Rectal smooth muscle tissue (tissue), 1 donor: Measurements from ENCODE around the gene SORT1.
"Not testable (repeated sequence)": the region's sequence is repeated elsewhere in the genome, so short reads cannot be mapped to it uniquely, and the experiment has no call there.

ENCODE experiments used
- H3K27ac ChIP-seq: one replicate; pipeline ENCODE4 v1.7.0; 2013; ENCODE audit warnings: low read depth, low read length, inconsistent platforms
- H3K27me3 ChIP-seq: one replicate; pipeline ENCODE4 v1.7.0; 2013; ENCODE audit warnings: low read length; ENCODE audit not compliant: control insufficient read depth, insufficient read depth
- H3K36me3 ChIP-seq: one replicate; pipeline ENCODE4 v1.7.0; 2013; ENCODE audit warnings: low read length; ENCODE audit not compliant: control insufficient read depth, insufficient read depth
- H3K4me1 ChIP-seq: one replicate; pipeline ENCODE4 v1.7.0; 2013; ENCODE audit warnings: low read length; ENCODE audit not compliant: control insufficient read depth, insufficient read depth
- H3K4me3 ChIP-seq: one replicate; pipeline ENCODE4 v1.7.0; 2013; ENCODE audit warnings: low read length
- H3K9ac ChIP-seq: one replicate; pipeline ENCODE4 v1.7.0; 2013; ENCODE audit warnings: low read length

The SORT1 gene

DNA sequence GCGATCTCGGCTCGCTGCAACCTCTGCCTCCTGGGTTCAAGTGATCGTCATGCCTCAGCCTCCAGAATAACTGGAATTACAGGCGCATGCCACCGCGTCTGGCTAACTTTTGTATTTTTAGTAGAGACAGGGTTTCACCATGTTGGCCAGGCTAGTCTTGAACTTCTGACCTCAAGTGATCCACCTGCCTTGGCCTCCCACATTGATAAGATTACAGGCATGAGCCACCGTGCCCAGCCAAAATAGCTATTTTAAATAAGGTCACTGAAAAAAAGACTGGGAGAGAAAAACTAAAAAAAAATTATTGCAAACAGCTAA lies 2.5 kb downstream of the SORT1 start:
- Histone ChIP-seq H3K4me1 (peaks cover 41% of the 10 kb centered on the region), H3K27ac (peak overlapping the region; percentile 33)
- not testable (repeated sequence) for H3K4me3 ChIP-seq, H3K27me3 ChIP-seq, H3K9ac ChIP-seq, H3K36me3 ChIP-seq

DNA sequence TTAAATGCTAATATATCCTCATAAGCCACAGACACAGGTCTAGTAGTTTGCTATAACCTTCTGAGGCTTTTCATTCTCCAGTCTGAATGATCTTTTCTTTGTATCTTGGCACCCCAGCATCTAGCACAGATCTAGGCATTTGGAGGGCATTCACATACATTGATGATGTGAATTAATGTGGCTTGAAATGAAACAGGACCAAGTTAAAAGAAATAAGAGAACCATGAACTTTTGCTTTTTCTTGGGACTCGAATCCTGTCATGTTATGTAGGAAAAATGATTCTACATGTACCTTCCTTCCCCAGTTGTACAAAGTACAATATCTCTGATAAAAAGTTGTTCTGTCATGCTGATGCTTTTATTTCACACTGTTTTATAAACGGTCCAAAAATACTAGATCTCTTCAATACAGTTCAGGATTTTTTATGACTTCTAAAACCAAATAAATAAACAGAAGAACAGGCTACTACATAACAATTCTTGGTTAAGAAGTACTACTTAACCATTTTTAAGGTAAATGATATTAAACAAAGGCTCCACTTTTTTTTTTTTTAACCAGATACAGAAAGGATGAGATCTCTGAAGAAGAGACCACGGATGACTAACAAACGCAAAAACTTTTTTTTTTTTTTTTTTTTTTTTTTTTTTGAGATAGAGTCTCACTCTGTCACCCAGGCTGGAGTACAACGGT lies 3.0 kb downstream of the SORT1 start:
- H3K9ac ChIP-seq = no peak overlapping the region
- H3K27ac ChIP-seq = peak overlapping the region; percentile 72
- no peaks in the 10 kb centered on the region for H3K27me3 ChIP-seq
- H3K4me1 ChIP-seq = peaks cover 46% of the 10 kb centered on the region
- H3K4me3 ChIP-seq = no peak overlapping the region
- no peaks in the 10 kb centered on the region for H3K36me3 ChIP-seq

DNA sequence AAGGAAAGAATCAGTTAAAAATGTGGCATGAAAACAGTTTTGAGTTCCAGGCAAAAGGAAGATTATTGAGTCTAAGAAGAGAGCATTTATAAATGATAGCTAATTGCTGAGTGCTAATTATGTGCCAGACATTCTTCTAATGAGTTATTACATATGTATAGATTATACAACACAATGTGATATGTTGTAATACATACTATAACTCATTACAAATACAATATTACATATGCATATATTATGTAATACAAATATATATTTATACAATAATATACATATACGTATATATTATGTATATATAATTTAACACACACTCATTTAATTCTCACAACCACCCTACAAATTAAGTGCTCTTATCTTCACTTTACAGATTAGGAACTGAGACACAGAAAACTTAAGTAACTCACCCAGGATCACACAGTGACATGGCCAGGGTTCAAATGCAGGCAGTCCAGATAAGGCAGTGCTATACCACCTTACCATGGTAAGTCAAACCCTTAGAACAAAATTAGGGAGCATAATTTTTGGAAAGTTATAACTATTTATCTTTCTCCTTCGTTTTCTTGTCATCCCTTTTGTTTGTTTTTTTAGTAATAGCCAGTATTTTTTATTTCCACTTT lies 4.0 kb downstream of the SORT1 start:
- H3K36me3 ChIP-seq = no peaks in the 10 kb centered on the region
- H3K4me1 ChIP-seq = peaks cover 56% of the 10 kb centered on the region
- no peak overlapping the region for H3K4me3 ChIP-seq
- H3K9ac ChIP-seq = no peak overlapping the region
- H3K27me3 ChIP-seq = no peaks in the 10 kb centered on the region
- peak overlapping the region; percentile 91 for H3K27ac ChIP-seq

DNA sequence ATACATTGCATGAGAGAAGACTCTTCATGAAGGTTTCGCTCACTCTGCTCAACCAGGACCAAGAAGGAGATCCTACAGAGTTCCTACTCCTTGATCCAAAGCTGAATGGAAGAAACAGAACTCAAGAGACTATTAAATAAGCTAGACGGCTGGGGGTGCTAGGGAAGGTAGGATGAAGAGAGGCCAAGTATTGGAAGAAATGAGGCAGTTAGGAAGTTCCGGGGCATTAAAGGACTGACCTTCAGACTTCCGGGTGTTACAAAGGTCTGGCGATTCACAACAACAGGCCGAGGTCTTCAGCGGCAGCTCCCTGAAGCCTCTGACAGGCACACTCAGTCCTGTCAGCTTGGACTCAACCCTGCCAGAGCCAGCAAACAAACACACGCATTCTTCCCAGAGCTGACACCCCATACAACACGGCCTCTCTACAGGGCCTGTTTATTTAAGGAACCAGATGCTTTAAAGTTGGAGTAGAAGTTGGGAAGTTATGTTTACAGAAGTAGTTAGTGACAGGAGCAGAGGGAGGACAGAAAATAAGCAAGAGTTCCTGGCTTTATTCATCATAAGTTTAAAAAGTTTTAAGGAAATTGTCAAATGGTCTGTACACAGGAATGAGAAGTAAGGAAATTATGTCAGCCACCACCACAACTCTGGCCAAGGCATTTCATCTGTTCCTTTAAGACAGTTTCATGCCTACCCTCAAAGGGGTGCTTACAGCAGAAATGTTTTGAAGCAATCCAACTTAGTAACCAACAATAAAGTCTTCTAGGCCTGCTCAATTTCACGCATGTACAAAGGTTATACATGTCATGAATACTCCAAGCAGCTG lies 4.7 kb downstream of the SORT1 start:
- Histone ChIP-seq H3K27ac (peak overlapping the region; percentile 91), H3K4me3 (peak overlapping the region; percentile 44), H3K36me3 (no peaks in the 10 kb centered on the region), H3K4me1 (peaks cover 54% of the 10 kb centered on the region), H3K27me3 (no peaks in the 10 kb centered on the region), H3K9ac (no peak overlapping the region)

DNA sequence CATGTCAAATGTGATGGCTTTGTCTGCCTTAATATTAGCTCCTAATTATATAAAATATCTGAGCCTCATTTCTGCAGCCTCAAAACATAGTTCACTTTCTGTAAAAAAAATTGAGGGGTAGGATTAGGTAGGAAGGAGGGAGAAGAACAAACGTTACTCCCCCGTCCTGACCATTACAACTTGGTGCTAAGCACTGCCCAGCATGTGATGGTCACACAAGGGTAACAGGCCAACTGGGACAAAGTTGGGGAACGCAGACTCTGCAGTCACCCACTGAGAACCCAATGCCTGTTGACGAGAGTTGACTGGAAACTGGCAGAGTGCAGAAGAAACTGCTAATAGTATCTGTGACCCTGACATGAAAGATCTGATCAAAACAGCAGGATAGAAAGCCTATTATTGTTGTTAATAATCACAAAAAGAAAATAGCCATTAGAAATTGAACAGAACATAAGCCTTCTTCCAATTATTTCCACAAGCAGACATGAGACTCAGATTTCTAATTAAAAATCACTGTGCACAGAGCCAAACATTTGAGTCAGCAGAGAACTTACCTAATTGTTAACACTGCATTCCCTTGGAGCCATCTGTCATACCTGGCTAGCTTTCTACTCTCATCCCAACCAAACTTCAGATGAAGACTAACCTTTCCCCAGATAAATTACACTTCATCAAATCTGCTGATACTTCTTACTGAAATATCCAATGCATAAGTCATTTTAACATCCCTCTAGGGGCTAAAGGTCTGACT lies 5.5 kb downstream of the SORT1 start:
- peak overlapping the region; percentile 44 for H3K4me3 ChIP-seq
- peaks cover 54% of the 10 kb centered on the region for H3K4me1 ChIP-seq
- H3K27me3 ChIP-seq = no peaks in the 10 kb centered on the region
- H3K36me3 ChIP-seq = no peaks in the 10 kb centered on the region
- peak overlapping the region; percentile 91 for H3K27ac ChIP-seq
- no peak overlapping the region for H3K9ac ChIP-seq

DNA sequence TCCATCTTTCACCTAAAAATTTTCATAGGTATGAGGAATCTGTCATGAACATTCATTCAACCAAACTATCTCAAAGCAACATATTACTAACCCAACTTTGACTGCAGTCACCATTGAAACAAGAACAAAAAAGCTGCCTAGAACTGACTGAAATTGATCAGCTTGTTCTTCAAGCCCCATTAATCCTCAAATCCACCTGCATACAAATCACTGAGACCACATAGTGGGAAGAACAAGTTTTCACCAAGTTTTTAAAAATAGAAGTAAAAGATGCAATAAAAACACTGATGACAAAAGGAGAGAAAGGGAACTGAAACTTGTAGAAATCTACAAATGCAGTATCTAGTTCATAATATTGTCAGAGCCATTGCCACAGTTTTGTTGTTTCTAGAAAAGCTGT lies 6.1 kb downstream of the SORT1 start:
- Histone ChIP-seq H3K27ac (peak overlapping the region; percentile 91), H3K36me3 (no peaks in the 10 kb centered on the region), H3K9ac (no peak overlapping the region), H3K27me3 (no peaks in the 10 kb centered on the region), H3K4me1 (peaks cover 52% of the 10 kb centered on the region), H3K4me3 (peak overlapping the region; percentile 2)

DNA sequence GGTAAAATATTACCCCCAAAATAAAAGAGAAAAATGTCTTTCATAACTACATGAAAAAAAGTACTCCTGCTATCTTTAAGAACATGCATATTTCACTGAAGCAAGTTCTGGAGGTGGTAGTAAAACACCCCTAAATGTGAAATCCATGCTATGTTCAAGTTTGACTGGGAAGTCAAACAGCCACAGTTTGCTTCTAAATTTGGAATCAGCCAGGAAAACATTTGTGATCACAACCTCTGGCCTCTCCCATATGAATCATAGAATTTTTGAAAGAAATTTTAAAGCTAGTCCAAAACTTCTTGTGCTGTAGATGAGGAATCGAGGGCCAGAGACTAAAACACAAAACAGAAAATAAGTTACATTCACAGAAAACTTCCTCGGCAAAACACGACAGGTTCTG lies 6.6 kb downstream of the SORT1 start:
- peak overlapping the region; percentile 2 for H3K4me3 ChIP-seq
- no peaks in the 10 kb centered on the region for H3K36me3 ChIP-seq
- no peaks in the 10 kb centered on the region for H3K27me3 ChIP-seq
- peaks cover 50% of the 10 kb centered on the region for H3K4me1 ChIP-seq
- no peak overlapping the region for H3K9ac ChIP-seq
- peak overlapping the region; percentile 91 for H3K27ac ChIP-seq

DNA sequence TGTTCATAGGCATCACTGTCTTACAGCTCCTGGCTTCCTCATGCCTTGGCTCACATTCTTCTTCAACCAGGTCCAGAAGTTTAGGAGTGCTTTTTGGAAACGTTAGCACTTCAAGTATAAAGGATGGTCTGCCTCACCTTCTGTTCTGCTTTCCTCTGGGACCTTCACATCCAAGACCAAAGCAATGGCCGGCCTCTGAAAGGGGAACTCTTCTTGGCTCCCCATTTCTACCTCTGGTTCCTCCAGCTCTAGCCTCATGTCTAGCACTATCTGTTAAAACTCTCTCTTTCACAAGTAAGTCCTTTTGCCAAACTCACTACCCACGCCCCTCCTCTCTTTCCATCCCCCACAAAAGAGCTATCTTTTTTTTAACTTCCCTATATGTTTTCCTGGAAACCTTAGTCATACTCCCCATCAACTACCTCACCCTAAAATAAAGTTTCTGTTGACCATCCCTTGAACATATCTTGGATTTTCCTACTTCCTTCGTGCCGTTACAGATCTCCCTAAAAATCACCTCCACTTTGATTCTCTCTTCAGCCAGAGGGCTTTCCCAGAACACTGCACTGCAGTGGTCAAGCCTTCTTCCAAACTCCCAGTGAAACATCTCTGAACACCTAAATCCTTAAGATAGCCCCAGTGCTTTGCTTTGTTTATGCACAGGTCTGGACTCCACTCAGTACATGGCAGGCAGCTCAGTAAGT lies 7.9 kb downstream of the SORT1 start:
- H3K36me3 ChIP-seq = no peaks in the 10 kb centered on the region
- H3K4me1 ChIP-seq = peaks cover 59% of the 10 kb centered on the region
- peak overlapping the region; percentile 91 for H3K27ac ChIP-seq
- H3K9ac ChIP-seq = no peak overlapping the region
- no peak overlapping the region for H3K4me3 ChIP-seq
- H3K27me3 ChIP-seq = no peaks in the 10 kb centered on the region

DNA sequence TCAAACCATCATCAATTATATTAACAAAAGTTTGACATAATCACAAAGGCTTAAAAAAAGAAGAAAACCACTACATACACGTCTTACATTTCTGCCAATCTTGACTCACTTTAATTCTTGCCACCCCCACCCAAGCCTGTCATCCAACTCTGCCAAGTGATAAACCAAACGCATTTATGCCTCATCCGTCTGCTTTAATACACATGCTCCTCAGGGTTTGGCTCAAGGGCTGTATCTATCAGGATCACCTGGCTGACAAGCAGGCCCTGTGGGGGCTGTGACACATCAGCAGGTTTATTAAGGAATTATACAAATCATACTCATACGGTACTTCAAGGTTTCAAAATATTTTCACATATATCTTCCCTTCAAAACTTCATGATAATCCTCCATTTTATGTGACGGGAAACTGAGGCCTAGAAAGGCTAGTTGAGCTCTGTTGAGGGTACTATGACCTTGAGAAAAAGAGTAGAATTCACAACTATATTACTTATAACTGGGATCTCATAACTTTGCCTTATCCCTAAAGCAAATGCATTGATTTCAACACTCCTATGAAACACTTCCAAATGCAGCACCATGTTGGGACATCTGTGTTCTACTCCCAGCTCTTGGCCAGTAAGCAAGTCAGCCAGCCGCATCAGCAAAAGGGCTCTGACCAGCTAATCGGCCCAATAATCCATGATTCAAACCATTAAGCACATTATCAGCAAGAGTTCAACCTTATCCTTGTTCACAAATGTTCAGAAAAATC lies 8.7 kb downstream of the SORT1 start:
- no peaks in the 10 kb centered on the region for H3K36me3 ChIP-seq
- H3K9ac ChIP-seq = no peak overlapping the region
- peak overlapping the region; percentile 91 for H3K27ac ChIP-seq
- H3K4me3 ChIP-seq = no peak overlapping the region
- peaks cover 57% of the 10 kb centered on the region for H3K4me1 ChIP-seq
- no peaks in the 10 kb centered on the region for H3K27me3 ChIP-seq

DNA sequence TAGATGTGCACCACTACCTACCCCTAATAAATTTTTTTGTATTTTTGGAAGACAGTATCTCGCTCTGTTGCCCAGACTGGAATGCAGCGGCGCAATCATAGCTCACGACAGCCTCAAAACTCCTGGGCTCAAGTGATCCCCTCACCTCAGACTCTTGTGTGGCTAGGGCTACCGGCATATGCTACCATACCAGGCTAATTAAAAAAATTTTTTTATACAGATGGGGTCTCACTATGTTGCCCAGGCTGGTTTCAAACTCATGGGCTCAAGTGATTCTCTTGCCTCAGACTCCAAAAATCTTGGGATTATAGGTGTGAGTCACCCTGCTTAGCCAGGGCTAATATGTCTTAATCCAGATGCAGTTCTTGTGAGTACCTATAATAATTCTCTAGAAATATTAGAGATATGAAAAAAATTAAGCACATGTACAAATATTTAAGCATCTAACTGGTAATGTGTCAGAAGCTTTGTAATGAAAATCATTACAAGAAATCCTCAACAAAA lies 9.5 kb downstream of the SORT1 start:
- Histone ChIP-seq H3K27me3 (no peaks in the 10 kb centered on the region), H3K9ac (no peak overlapping the region), H3K4me1 (peaks cover 50% of the 10 kb centered on the region), H3K27ac (peak overlapping the region; percentile 22), H3K4me3 (no peak overlapping the region), H3K36me3 (no peaks in the 10 kb centered on the region)

DNA sequence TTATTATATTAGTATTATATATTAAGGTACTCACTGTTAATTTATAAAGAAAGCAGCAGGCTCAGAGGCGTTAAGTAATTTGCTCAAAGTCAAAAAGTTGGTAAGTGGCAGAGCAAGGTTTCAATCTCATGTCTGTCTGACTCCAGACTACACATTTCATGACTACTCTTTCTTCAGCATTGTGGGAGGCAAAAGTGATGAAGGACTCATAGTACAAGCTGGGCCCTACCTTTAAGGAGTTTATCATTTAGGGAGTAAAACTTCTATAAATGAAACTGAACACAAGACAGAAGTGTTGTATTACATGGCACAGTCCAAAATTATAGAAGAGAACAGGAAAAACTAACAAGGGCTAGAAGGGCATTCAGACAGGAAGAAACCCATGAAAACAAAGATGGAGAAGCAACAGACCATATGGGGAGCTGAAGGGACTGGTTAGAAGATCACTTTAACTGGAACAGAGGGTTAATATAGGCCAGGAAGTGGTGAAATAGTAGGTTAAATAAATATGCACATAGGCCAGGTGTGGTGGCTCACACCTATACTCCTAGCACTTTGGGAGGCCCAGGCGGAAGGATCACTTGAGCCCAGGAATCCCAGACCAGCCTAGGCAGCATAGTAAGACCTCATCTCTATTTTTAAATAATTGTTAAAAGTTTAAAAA lies 11.5 kb downstream of the SORT1 start:
- no peak overlapping the region for H3K4me3 ChIP-seq
- peak overlapping the region; percentile 56 for H3K27ac ChIP-seq
- H3K27me3 ChIP-seq = no peaks in the 10 kb centered on the region
- peaks cover 36% of the 10 kb centered on the region for H3K4me1 ChIP-seq
- H3K9ac ChIP-seq = no peak overlapping the region
- H3K36me3 ChIP-seq = no peaks in the 10 kb centered on the region
